HCT116 (cell line): Measurements from ENCODE around the gene MMP24. TPM values are rescaled to one million over a fixed set of nuclear protein-coding genes. Genes with fewer than 3 reads are reported as not detected.
"Not testable (repeated sequence)": the region's sequence is repeated elsewhere in the genome, so short reads cannot be mapped to it uniquely, and the experiment has no call there.

Experiments used
- ATAC-seq: fragments of 200-7000 bp; cut with Tn5 transposase; 2 replicates; pipeline ENCODE4 v1.9.1; 2020; ENCODE audit warnings: mild to moderate bottlenecking, moderate library complexity
- BruUV-seq: library from RNA; stranded (reverse); fragments of 400-500 nt; replicated peaks from 2 replicates; lab custom pipeline; 2021; lab: Mats Ljungman, UMichigan
- CTCF ChIA-PET: fragments of 300-600 bp; sonication (Branson Sonifier 250); formaldehyde crosslinking; loops from one replicate; lab custom pipeline; 2021; ENCODE audit warnings: antibody characterized with exemption; lab: Charles Lee
- POLR2A ChIA-PET: fragments of 300-600, 350-600 bp; sonication (Branson Sonifier 250); formaldehyde crosslinking; loops from one replicate; lab custom pipeline; 2021; ENCODE audit warnings: antibody characterized with exemption; lab: Charles Lee
- RAD21 ChIA-PET, 2 experiments: fragments of 300-600 bp; sonication (Branson Sonifier 250); formaldehyde crosslinking; loops; one replicate each; lab custom pipeline; 2023; ENCODE audit warnings: low total read pairs in 2 of 2; ENCODE audit not compliant: uncharacterized antibody in 2 of 2, unreplicated experiment in 2 of 2, low non-redundant PET in 1 of 2; lab: Charles Lee
- DNase-seq: peaks from one replicate; pipeline ENCODE4 v3.0.0-alpha.2; 2010; ENCODE audit warnings: low read depth, low spot score
- H2AFZ ChIP-seq: fragments of 200-600 bp; shearing (Covaris generic), sonication (generic); 2 replicates; pipeline ENCODE4 v1.6.1; 2017; ENCODE audit warnings: low read depth, mixed run types, mixed read lengths, antibody characterized with exemption, low read length; ENCODE audit not compliant: poor library complexity, severe bottlenecking
- H3K27ac ChIP-seq: 2 replicates; pipeline ENCODE4 v1.5.1; 2012; ENCODE audit warnings: low read depth, low read length
- H3K27me3 ChIP-seq: fragments of 200-600 bp; sonication (generic); 2 replicates; pipeline ENCODE4 v1.6.1; 2016; ENCODE audit warnings: mixed run types, low read length, mixed read lengths; ENCODE audit not compliant: insufficient read depth
- H3K36me3 ChIP-seq, 2 experiments: fragments of 200-500 bp in 1 of 2; fragments of 200-600 bp in 1 of 2; sonication (Bioruptor generic) in 1 of 2; sonication (generic) in 1 of 2; 2 replicates each; pipeline versions ENCODE4 v1.5.1 to v1.6.1; 2014 to 2016; ENCODE audit warnings: low read length in 2 of 2, inconsistent platforms in 1 of 2, mixed read lengths in 1 of 2, mixed run types in 1 of 2; ENCODE audit not compliant: insufficient read depth in 2 of 2, control insufficient read depth in 1 of 2
- H3K4me1 ChIP-seq, 2 experiments: fragments of 200-600 bp in 1 of 2; sonication (generic) in 1 of 2; 2 replicates each; pipeline versions ENCODE4 v1.5.1 to v1.6.1; 2012 to 2017; ENCODE audit warnings: low read length in 2 of 2, inconsistent platforms in 1 of 2, mild to moderate bottlenecking in 1 of 2, mixed read lengths in 1 of 2, mixed run types in 1 of 2, moderate library complexity in 1 of 2; ENCODE audit not compliant: insufficient read depth in 2 of 2, control insufficient read depth in 1 of 2
- H3K4me2 ChIP-seq: fragments of 200-600 bp; sonication (generic); 2 replicates; pipeline ENCODE4 v1.6.1; 2017; ENCODE audit warnings: mixed run types, low read length, mixed read lengths
- H3K4me3 ChIP-seq, 2 experiments: fragments of 200-600 bp in 1 of 2; sonication (generic) in 1 of 2; replicated peaks in 1 of 2; 2 replicates each; pipeline ENCODE4 v1.5.1; 2011 to 2016; ENCODE audit warnings: low read length in 2 of 2, control low read depth in 1 of 2, low read depth in 1 of 2, mild to moderate bottlenecking in 1 of 2, mixed read lengths in 1 of 2, mixed run types in 1 of 2
- H3K79me2 ChIP-seq: fragments of 200-600 bp; sonication (generic); 2 replicates; pipeline ENCODE4 v1.6.1; 2017; ENCODE audit warnings: mild to moderate bottlenecking, mixed run types, low read length, moderate library complexity, mixed read lengths; ENCODE audit not compliant: insufficient read depth
- H3K9ac ChIP-seq: fragments of 200-600 bp; sonication (generic); 2 replicates; pipeline ENCODE4 v1.6.1; 2016; ENCODE audit warnings: low read length, mixed read lengths
- H3K9me2 ChIP-seq: fragments of 200-600 bp; sonication (generic), shearing (Covaris generic); 2 replicates; pipeline ENCODE4 v1.6.1; 2017; ENCODE audit warnings: mixed run types, mild to moderate bottlenecking, moderate library complexity; ENCODE audit not compliant: insufficient read depth
- H3K9me3 ChIP-seq, 2 experiments: fragments of 200-500 bp in 1 of 2; fragments of 200-600 bp in 1 of 2; sonication (Bioruptor generic) in 1 of 2; sonication (generic) in 1 of 2; 2 replicates each; pipeline ENCODE4 v1.6.1; 2014 to 2017; ENCODE audit warnings: low read length in 2 of 2, mixed read lengths in 2 of 2, inconsistent platforms in 1 of 2, low read depth in 1 of 2, mild to moderate bottlenecking in 1 of 2, mixed run types in 1 of 2, moderate library complexity in 1 of 2; ENCODE audit not compliant: control insufficient read depth in 1 of 2, insufficient read depth in 1 of 2
- H4K20me1 ChIP-seq: fragments of 200-600 bp; sonication (generic), shearing (Covaris generic); 2 replicates; pipeline ENCODE4 v1.6.1; 2017; ENCODE audit warnings: mixed run types, mild to moderate bottlenecking, moderate library complexity; ENCODE audit not compliant: insufficient read depth
- CBX3 ChIP-seq: IDR thresholded peaks from 2 replicates; pipeline ENCODE4 v1.6.1; 2012; ENCODE audit warnings: low read depth
- CEBPB ChIP-seq: IDR thresholded peaks from 2 replicates; pipeline ENCODE4 v1.6.1; 2012; ENCODE audit warnings: low read depth
- EGR1 ChIP-seq: IDR thresholded peaks from 2 replicates; pipeline ENCODE4 v1.6.1; 2012; ENCODE audit warnings: low read depth
- EZH2 ChIP-seq: fragments of 200-600 bp; sonication (generic); IDR thresholded peaks from 2 replicates; pipeline ENCODE4 v1.6.1; 2017; ENCODE audit warnings: antibody characterized with exemption, mixed run types
- FOSL1 ChIP-seq: IDR thresholded peaks from 2 replicates; pipeline ENCODE4 v1.6.1; 2012; ENCODE audit warnings: low read depth
- POLR2AphosphoS5 ChIP-seq: IDR thresholded peaks from 2 replicates; pipeline ENCODE4 v1.6.1; 2011; ENCODE audit warnings: mild to moderate bottlenecking, low read depth, low read length, moderate library complexity
- SRF ChIP-seq: IDR thresholded peaks from 2 replicates; pipeline ENCODE4 v1.6.1; 2012; ENCODE audit warnings: low read depth
- YY1 ChIP-seq: IDR thresholded peaks from 2 replicates; pipeline ENCODE4 v1.6.1; 2011; ENCODE audit warnings: low read length, low read depth, moderate library complexity, mild to moderate bottlenecking; ENCODE audit not compliant: insufficient replicate concordance; ENCODE audit errors: extremely low read depth
- intact Hi-C: fragments of 100-400 bp; cut with micrococcal nuclease; formaldehyde crosslinking; loops from 2 replicates; pipeline ENCODE4 v1.10.0; 2022
- total RNA-seq: library from RNA; stranded (reverse); gene quantifications from one replicate; pipeline ENCODE4 v1.2.1, GENCODE V29; 2021; ENCODE audit not compliant: unreplicated experiment
- TF ChIP-seq, protein P1 (sequence below): IDR thresholded peaks from 2 replicates; pipeline ENCODE4 v1.6.1; 2012
- TF ChIP-seq, protein P2 (sequence below): IDR thresholded peaks from 2 replicates; pipeline ENCODE4 v1.6.1; 2012
- TF ChIP-seq, protein P3 (sequence below): IDR thresholded peaks from 2 replicates; pipeline ENCODE4 v1.6.1; 2011; ENCODE audit warnings: mild to moderate bottlenecking, low read length, moderate library complexity; ENCODE audit not compliant: insufficient replicate concordance; ENCODE audit errors: extremely low read depth

The MMP24 gene
- total RNA-seq, 1 experiment from 2014 or later = not detected

DNA sequence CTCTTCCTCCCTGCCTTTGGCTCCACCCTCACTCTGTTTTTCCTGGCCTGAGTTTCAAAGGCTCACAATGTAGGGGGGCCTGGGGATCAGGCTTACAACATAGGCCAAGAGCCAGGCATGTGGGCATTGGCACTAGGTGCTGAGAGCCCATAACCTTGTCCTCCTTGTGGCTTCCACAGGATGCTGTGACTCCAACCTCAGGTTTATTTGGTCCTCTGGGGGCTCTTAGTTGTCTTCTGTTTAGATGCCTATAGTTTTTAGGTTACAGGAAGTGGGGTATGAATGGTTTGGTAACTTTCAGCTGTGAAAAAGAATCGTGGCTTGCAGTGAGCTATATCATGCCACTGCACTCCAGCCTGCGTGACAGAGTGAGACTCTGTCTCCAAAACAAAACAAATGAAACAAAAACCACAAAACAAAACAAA is 25.6 kb downstream of the MMP24 start:
- TF ChIP-seq, protein P1, sequence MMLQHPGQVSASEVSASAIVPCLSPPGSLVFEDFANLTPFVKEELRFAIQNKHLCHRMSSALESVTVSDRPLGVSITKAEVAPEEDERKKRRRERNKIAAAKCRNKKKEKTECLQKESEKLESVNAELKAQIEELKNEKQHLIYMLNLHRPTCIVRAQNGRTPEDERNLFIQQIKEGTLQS = no peak
- TF ChIP-seq EZH2 = no peak
- TF ChIP-seq, protein P2, sequence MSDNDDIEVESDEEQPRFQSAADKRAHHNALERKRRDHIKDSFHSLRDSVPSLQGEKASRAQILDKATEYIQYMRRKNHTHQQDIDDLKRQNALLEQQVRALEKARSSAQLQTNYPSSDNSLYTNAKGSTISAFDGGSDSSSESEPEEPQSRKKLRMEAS = no peak
- no peak for TF ChIP-seq EGR1
- no peak for TF ChIP-seq POLR2AphosphoS5
- TF ChIP-seq YY1 = no peak
- TF ChIP-seq SRF = no peak
- TF ChIP-seq CEBPB = no peak
- TF ChIP-seq FOSL1 = no peak
- no peak for TF ChIP-seq CBX3
- TF ChIP-seq, protein P3, sequence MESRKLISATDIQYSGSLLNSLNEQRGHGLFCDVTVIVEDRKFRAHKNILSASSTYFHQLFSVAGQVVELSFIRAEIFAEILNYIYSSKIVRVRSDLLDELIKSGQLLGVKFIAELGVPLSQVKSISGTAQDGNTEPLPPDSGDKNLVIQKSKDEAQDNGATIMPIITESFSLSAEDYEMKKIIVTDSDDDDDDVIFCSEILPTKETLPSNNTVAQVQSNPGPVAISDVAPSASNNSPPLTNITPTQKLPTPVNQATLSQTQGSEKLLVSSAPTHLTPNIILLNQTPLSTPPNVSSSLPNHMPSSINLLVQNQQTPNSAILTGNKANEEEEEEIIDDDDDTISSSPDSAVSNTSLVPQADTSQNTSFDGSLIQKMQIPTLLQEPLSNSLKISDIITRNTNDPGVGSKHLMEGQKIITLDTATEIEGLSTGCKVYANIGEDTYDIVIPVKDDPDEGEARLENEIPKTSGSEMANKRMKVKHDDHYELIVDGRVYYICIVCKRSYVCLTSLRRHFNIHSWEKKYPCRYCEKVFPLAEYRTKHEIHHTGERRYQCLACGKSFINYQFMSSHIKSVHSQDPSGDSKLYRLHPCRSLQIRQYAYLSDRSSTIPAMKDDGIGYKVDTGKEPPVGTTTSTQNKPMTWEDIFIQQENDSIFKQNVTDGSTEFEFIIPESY = no peak
- no peak for ATAC-seq
- H4K20me1 ChIP-seq = no peaks in the 10 kb centered on the region
- H3K9ac ChIP-seq = no peak overlapping the region
- POLR2A ChIA-PET = no interaction called here
- H3K27me3 ChIP-seq = no peaks in the 10 kb centered on the region
- H3K9me2 ChIP-seq = no peaks in the 10 kb centered on the region
- H3K4me2 ChIP-seq = no peak overlapping the region
- no peaks in the 10 kb centered on the region for H3K9me3 ChIP-seq
- intact Hi-C loops = no loop called here
- no peaks in the 10 kb centered on the region for H3K79me2 ChIP-seq
- no peak overlapping the region for H3K4me3 ChIP-seq
- BruUV-seq = no TSS peak
- no peak for DNase-seq
- H3K27ac ChIP-seq = no peak overlapping the region
- H3K36me3 ChIP-seq = no peaks in the 10 kb centered on the region
- H2AFZ ChIP-seq = no peak overlapping the region
- CTCF ChIA-PET = no interaction called here
- RAD21 ChIA-PET = no interaction called here
- peaks cover 0 to 3% of the 10 kb centered on the region in 2 experiments; a peak in 1 of 4 replicates for H3K4me1 ChIP-seq

DNA sequence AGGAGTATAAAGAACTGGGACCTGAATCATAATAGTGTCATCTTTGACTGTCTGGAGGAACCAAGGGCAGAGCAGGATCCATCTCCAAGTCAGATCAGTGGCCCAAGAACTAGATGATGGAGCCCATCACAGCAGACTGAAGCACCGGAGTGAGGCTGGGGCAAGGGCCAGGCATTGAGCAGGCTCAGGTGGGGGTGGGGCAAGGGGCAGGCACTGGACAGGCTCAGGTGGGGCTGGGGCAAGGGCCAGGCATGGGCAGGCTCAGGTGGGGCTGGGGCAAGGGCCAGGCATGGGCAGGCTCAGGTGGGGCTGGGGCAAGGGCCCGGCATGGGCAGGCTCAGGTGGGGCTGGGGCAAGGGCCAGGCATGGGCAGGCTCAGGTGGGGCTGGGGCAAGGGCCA is 26.1 kb downstream of the MMP24 start:
- BruUV-seq, H3K27ac ChIP-seq, ATAC-seq, H3K9ac ChIP-seq, DNase-seq, H3K9me2 ChIP-seq, H3K9me3 ChIP-seq, H3K27me3 ChIP-seq, H3K36me3 ChIP-seq, H3K4me2 ChIP-seq, H4K20me1 ChIP-seq, H2AFZ ChIP-seq, RAD21 ChIA-PET, H3K4me1 ChIP-seq, H3K79me2 ChIP-seq, CTCF ChIA-PET, POLR2A ChIA-PET, intact Hi-C loops, H3K4me3 ChIP-seq: not testable (repeated sequence)
